Skin of body (tissue), 2 donors: ENCODE data around the gene DEFB121. TPM values are rescaled to one million over a fixed set of nuclear protein-coding genes. Genes with fewer than 3 reads are reported as not detected.
"Not testable (repeated sequence)": the region's sequence is repeated elsewhere in the genome, so short reads cannot be mapped to it uniquely, and the experiment has no call there.

ENCODE experiments used
- DNase-seq: peaks from one replicate; lab custom pipeline; 2025; lab: John Stamatoyannopoulos, UW
- total RNA-seq: library from RNA; depleted of rRNA; stranded (reverse); fragments of >200 nt; gene quantifications from one replicate; pipeline ENCODE4 v1.2.3, GENCODE V29; 2014

DEFB121 gene
- not detected for total RNA-seq

DNA sequence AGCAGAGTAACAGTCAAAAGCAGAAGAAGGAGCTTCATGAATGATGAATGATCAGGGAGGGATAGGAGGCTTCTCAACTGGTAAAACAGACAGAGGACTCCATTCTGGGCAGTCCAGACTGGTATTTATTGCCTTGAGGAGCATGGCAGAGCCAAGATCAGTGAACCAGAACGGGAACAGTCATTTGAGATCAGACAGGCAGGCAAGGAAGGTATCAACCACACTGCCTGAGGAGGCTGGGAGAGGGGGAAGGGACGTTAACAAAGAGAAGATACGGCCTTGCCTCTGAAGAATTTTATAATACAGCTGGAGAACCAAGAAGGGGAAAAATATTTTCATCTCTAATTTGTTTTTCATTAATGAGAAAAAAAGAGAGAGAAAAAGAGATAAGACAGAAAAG, at the start of gene DEFB121:
Gene DEFB121 (minus strand): TSS at position 101 of the 400 bp plus-strand sequence. CDS start 63 bp downstream, at position 38.
- no peak for DNase-seq

DNA sequence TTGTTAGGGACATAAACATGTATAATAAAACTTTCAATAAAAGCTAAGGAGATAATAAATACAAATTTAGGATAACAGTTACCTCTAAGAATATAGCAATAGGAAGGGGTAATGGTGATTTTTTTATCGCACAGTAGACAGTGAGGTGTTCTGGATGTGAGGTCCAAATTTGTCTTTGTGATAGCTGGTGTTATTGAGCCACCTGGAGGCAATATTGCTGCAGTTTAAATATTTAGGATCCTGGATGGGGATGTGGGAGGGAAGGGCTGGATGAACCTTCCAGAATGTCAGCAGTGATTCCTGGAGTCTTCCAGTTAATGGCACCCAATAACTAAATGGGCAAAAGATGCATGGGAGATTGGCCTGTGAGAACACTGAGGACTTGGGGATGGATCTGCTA, 48.3 kb upstream of the DEFB121 start:
- DNase-seq = no peak

- no peak for DNase-seq
Observed at GRCh38 chr20:31452575-31452974, 46.6 kb upstream of the DEFB121 start.

- DNase-seq = no peak
Observed at GRCh38 chr20:31449511-31450414, 43.7 kb upstream of the DEFB121 start.

GRCh38 chr20:31446084-31446819, 40.2 kb upstream of the DEFB121 start:
- DNase-seq = no peak

GRCh38 chr20:31440012-31440659, 34.1 kb upstream of the DEFB121 start, which contains the start of gene DEFB123:
DEFB123 (plus strand) TSS chr20:31440632; CDS start chr20:31440699, 67 bp downstream.
- DNase-seq = no peak

GRCh38 chr20:31430568-31431115, 24.6 kb upstream of the DEFB121 start:
- DNase-seq = no peak

DNA sequence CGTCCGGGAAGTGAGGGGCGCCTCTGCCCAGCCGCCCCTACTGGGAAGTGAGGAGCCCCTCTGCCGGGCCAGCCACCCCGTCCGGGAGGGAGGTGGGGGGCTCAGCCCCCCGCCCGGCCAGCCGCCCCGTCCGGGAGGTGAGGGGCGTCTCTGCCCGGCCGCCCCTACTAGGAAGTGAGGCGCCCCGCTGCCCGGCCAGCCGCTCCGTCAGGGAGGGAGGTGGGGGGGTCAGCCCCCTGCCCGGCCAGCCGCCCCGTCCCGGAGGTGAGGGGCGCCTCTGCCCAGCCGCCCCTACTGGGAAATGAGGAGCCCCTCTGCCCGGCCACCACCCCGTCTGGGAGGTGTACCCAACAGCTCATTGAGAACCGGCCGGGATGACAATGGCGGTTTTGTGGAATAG, 21.6 kb upstream of the DEFB121 start:
- DNase-seq = not testable (repeated sequence)

- DNase-seq = not testable (repeated sequence)
Observed at GRCh38 chr20:31426891-31427551, 21.0 kb upstream of the DEFB121 start.

DNA sequence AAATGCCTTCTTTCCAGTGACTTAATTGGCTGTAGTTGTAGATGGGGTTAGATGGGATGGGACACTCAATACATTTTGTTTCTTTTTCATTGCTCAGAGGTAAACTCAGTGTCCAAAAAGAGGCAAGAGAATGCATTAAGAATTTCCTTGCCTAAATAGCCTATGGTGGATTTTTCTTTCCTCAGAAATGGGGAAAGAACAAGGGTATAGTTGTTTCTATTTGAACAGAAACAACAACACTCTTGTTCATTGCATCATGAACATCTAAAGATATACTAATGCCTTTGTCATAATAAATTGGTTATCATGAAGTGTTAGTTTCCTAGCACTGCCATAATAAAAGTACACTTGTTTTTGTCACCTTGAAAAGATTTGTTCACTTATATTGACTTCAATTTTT, 19.8 kb upstream of the DEFB121 start:
- no peak for DNase-seq

- no peak for DNase-seq
Observed at GRCh38 chr20:31418307-31418706, 12.3 kb upstream of the DEFB121 start.

DNA sequence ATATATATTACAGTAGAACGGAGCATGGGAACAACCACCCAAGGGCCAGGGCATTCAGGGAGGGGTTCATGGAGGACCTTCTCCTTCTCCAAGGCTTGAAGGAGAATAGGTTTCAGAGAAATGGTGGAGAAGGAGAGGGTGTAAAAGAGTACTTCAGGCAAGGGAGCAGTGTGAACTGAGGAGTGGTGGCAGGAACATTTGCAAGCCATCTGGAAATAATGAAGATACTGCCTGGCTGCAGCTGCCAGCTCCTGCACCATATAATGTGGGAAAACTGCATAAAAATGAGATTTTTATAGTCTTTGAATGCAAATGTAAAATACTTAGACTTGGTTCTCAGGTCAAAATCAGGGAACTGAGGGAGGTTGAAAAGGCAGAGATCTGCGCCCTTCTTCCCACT, 9.6 kb upstream of the DEFB121 start:
- DNase-seq = no peak

DNA sequence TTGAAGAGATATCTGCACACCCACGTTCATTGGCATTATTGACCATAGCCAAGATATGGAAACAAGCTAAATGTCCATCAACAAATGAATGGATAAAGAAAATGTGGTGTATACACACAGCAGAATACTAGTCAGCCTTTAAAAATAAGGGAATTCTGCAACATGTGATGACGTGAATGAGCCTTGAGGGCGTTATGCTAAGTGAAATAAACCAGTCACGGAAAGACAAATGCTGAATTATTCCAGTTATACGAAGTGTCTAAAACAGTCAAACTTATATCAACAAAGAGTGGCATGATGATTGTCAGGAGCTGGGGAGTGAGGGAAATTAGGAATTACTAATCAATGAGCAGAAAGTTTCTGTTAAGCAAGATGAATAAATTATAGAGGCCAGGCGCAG, 8.4 kb upstream of the DEFB121 start:
- no peak for DNase-seq

DNA sequence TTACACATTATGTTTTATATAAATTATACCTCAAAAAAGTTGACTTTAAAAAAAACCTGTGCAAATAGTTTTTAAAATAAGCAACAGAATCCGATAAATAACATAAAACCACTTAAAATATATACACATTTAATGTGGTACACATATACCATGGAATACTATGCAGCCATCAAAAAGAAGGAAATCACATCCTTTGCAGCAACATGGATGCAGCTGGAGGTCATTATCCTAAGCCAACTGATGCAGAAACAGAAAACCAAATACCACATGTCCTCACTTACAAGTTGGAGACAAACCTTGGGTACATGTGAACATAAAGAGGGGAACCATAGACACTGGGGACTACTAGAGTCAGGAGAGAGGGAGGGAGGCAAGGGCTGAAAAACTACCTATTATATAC, 4.0 kb upstream of the DEFB121 start:
- no peak for DNase-seq

DNA sequence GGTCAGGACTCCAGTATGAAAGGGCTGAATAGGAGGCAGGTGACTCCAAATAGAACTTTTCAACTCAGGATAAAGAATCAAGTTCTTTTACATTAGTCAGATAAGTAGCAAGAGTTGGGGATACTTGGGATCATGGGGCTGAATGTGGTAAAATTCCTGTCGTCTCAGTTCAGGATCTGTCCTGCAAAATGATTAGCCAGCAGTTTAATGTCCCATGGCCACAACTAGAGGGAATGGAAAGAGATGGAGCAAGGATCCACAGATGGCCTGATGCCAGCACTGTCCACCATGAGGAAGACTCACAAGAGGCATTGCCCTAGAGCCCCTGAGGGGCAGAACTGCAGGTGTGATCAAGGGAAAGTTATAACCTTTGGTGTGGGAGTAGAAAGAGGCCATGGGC, 2.1 kb downstream of the DEFB121 start:
- DNase-seq = no peak

DNA sequence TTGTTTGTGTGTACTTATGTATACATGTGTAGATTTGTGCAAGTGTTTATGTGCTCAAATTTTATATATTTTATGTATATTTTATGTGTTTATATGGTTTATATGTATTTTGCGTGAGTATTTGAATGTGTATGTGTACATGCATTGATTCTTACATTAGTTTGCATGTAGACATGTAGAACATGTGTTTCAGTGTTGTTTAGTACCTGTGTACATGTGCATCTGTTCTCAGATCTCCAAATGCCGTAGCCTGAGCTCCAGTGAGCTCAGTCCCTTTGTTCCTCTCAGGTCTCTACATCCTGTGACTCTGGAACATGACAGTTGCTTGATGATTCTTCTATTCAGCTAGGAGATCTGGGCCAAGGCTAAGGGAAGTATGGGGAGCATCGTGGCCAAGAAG, 11.1 kb downstream of the DEFB121 start:
- DNase-seq = no peak

DNA sequence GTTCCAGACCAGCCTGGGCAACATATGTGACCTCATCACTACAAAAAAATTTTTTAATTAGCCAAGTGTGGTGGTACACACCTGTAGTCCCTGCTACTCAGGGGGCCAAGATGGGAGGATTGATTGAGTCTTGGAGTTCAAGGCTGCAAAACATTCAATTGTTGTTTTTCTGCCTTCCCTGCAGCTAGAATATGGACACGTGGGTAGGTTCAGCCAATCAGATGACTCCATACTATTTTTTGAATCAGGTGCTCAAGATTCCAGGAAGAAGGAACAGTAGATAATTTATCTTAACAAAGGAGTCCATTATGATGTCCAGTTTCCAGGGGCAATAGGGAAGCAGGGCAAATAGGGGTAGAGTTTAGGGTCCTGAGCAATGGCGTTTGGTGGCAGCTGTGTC, 13.2 kb downstream of the DEFB121 start:
- DNase-seq = no peak

- DNase-seq = no peak
Observed at GRCh38 chr20:31390490-31390889, 15.5 kb downstream of the DEFB121 start, which contains the start of gene DEFB119. DEFB119 (minus strand) TSS chr20:31390590; CDS start chr20:31390483, 107 bp downstream.

DNA sequence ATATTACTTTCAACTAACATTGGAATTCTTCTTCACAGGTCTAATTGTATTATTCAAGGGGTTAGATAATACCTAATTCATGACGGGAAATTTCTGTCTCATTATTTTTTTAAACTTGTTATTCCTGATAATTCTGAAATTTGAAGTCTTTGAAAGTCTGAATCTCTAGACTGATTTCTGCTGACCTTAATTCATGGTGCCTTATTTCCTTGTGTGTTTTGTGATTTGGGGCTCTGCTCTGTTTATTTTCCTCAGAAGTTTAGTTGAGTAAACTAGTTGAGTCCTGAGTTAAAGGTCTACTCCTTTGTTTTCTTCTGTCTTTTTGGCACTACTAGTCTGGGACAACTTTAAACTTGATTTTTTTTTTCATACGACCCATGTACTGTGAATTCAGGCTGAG, 31.7 kb downstream of the DEFB121 start:
- DNase-seq = no peak

- DNase-seq = no peak
Observed at GRCh38 chr20:31368301-31368700, 37.7 kb downstream of the DEFB121 start, which contains the start of gene DEFB118. DEFB118 (plus strand) TSS chr20:31368601; CDS start chr20:31368651, 50 bp downstream.

GRCh38 chr20:31364272-31364671, 41.7 kb downstream of the DEFB121 start:
- not testable (repeated sequence) for DNase-seq
